K562 (cell line): ENCODE results near the gene SMG1. TPM values are rescaled to one million over a fixed set of nuclear protein-coding genes. Genes with fewer than 3 reads are reported as not detected.

ENCODE experiments used
- ETS1 ChIP-seq: conservative IDR thresholded peaks from 2 replicates; pipeline ENCODE4 v1.6.1; 2011; ENCODE audit warnings: low read depth, mild to moderate bottlenecking, low read length; ENCODE audit not compliant: control insufficient read depth
- GATA2 ChIP-seq: sonication (generic); formaldehyde crosslinking; IDR thresholded peaks from 2 replicates; pipeline ENCODE4 v1.4.0; 2020; ENCODE audit warnings: mild to moderate bottlenecking, missing genetic modification reagents
- REST ChIP-seq, 2 experiments: fragments of 450-650 bp; formaldehyde crosslinking in 1 of 2; IDR thresholded peaks; 2 replicates each; pipeline versions ENCODE4 v1.4.0 to v1.6.1; 2014 to 2020; ENCODE audit warnings: mild to moderate bottlenecking in 2 of 2, borderline replicate concordance in 1 of 2, low read depth in 1 of 2
- ZFPM2 ChIP-seq: fragments of 250-450 bp; sonication (Bioruptor Pico); IDR thresholded peaks from 2 replicates; pipeline ENCODE4 v1.5.1; 2022; ENCODE audit warnings: mild to moderate bottlenecking
- ZKSCAN1 ChIP-seq: fragments of 150-350 bp; IDR thresholded peaks from 2 replicates; pipeline ENCODE4 v1.6.1; 2016; ENCODE audit warnings: low read depth, low read length
- polyA plus RNA-seq, 8 experiments: library from polyadenylated mRNA; depleted of rRNA in 4 of 8; stranded (reverse) in 5 of 8; unstranded in 3 of 8; fragments of >200 nt; fragmentation: Nextera tagmentation in 2 of 8; fragmentation: Illumina TruSeq in 1 of 8; extraction: Ambion mirVana in 2 of 8; extraction: Trizol in 1 of 8; gene quantifications; 2 replicates each; pipeline versions ENCODE4 v1.2.1 to v1.2.3, GENCODE V29; 2011 to 2014; ENCODE audit warnings: inconsistent platforms in 1 of 8, missing spikeins in 1 of 8
- total RNA-seq, 7 experiments: library from RNA; depleted of rRNA in 6 of 7; stranded (reverse); fragments of >200 nt in 6 of 7; fragmentation: Illumina TruSeq in 2 of 7; extraction: Trizol in 2 of 7; gene quantifications; 2 replicates each; pipeline versions ENCODE4 v1.2.1 to v1.2.3, GENCODE V29; 2011 to 2021; ENCODE audit warnings: low replicate concordance in 1 of 7

The SMG1 gene
- total and polyA plus RNA-seq, 9 of the 15 experiments (the other 6 are each of a cell fraction or from before 2014, with no cell fraction given) = 3.4 to 54.8 (median 32.0) TPM

- TF ChIP-seq ETS1 (no peak), REST (IDR thresholded peaks at IDR 0.05; ENCODE audit: borderline replicate concordance) (no peak), REST (CRISPR knock-in tag; IDR thresholded peaks at IDR 0.05; ENCODE audit: low read depth) (no peak), GATA2 (CRISPR knock-in tag) (no peak), ZKSCAN1 (no peak), ZFPM2 (CRISPR knock-in tag) (no peak)
Measured at GRCh38 chr16:18803569-18804462, 122.4 kb downstream of the SMG1 start (continued).
